ENCODE measurements around the gene PIPOX.

PIPOX gene

DNA sequence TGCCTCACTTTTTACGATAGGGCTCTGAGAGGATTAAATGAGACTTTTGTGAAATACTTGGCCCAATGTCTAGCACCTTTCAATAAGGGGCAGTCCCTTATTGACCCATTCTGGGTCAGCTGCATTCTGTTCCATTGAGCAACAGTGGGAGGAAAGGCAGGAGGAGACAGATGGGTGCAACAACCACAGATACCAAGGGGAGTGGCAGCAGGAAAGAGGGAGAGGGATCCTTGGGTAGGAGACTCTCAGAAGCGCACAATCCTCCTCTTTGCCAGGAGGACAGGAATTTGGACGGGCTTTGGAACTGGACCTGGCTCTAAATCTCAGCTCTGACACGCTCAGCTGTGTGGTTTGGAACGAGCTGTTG, 3.5 kb downstream of the PIPOX start:
- no peak for DNase-seq (ENCODE audit: extremely low read depth in 1 of 2, low read depth in 1 of 2)

DNA sequence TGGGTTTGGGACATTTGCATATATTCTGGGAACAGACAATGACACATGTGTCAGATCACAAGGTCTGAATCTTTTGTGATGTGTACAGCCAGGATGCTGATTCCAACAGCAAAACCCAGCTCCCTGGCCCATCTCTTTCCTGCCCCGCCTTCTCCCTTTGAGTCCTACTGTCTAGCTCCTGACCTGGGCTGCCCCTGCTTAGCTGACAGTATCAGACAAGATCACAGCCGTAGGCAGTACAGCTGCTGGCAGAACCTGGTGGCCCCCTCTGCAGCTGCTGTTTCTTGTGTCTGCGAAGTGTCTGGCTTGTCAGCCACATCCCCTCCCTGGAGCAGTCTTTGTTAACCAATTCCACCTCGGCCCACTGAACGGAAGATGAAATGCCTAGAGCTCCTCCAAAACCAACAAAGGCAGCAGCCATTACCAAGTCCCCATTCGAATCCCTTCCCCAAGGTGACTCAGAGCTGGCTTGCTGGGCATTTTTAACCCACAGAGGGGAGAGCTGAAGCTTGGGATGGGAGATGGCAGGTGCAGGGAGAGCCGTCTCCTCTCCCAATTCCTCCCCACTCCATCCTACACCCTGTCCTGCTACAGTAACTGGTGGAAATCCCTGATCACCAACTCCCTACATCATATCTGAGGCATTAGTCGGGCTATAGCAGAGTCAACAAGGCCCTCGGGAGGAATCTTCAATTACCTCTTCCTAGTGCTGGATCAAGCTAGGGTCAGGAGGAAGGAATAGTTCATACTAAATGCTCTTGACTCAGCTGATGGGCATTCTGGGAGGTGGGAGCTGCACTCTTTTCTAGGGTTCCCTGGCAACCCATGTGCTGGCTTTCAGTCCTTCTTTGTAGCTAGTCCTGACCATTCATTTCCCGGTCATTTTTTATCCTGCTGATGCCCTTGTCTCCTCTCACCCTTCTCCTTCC, 5.8 kb downstream of the PIPOX start:
- no peak for DNase-seq (ENCODE audit: extremely low read depth in 1 of 2, low read depth in 1 of 2)

DNA sequence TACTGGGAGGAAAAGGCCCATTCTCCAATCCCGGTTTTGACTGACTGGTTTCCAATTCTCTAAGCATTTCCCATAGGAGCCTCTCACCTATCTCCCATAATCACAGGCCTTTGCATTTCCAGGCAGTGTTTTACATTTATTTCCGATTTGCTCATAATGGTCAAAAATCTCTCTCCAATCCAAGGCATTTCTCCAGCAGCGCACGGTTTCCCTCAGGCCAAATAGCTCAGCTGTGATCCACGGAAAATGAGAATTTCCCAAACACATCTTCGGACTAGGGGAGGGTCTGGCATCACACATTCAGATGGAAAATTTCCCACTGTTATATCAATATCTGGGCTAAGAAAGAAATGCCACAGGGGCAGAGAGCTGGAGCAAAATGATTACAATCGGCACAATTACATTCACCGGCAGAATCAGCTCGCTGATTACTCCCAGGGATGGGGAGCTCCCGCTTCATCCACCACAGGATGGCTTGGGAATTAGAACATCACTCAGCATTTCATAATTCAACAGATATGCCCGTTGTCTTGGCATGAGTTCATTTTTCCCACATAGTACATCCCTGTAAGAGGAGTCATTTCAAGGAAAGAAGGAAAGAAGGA, 6.7 kb downstream of the PIPOX start:
- no peak for DNase-seq (ENCODE audit: extremely low read depth in 1 of 2, low read depth in 1 of 2)

DNA sequence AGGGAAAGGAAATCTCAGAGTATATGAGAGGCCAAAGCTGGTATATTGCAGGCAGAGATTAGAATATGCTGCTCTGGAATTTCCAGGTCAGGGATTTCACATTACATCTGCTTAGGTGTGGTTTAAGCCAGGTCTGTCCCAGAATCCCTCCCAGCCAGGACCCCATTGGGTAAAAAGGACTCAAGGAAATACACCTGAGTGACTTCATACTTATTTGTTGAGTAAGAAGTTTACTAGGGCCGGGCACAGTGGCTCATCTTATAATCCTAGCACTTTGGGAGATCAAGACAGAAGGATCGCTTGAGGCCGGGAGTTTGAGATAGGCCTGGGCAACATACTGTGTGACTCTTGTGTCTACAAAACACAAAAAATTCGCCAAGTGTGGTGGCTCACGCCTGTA, 7.2 kb downstream of the PIPOX start:
- DNase-seq (ENCODE audit: extremely low read depth in 1 of 2, low read depth in 1 of 2), result no peak

DNA sequence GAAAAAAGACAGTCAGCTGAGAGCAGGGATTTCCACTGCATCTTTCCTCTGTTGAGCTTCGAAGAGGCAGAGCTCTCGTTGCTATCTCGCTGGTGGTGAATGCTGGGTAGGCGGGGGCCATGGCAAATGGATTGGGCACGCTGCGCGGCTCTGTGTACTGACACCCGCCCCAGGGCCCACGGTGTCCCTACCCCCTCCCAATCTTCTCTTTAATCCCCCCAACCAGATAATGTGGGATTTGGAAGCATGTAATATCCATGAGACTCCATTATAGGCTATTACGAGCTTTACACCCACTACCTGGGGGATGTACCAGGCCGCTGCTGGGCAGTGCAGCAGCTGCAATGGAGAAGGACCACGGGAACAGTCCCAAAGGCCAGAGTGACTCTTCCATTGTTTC, 8.3 kb downstream of the PIPOX start:
- no peak for DNase-seq (ENCODE audit: extremely low read depth in 1 of 2, low read depth in 1 of 2)

DNA sequence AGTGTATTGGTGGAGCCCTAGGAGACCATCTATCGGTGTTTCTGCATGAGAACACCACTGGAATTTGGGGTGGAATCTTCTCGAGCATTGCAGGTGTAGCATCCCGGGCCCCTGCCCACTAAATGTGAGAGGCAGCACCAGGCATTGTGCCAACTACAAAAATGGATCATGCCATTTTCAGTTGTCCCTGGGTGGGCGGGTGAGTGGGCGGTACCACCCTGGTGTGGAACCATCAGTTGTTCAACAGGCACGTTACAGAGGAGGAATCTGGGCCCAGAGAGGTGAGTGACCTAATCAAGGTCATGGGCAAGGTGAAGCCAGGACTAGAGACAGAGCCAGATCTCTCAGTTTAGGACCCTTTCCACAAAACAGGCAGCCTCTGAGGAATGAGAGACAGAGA, 8.8 kb downstream of the PIPOX start:
- no peak for DNase-seq (ENCODE audit: extremely low read depth in 1 of 2, low read depth in 1 of 2)

DNA sequence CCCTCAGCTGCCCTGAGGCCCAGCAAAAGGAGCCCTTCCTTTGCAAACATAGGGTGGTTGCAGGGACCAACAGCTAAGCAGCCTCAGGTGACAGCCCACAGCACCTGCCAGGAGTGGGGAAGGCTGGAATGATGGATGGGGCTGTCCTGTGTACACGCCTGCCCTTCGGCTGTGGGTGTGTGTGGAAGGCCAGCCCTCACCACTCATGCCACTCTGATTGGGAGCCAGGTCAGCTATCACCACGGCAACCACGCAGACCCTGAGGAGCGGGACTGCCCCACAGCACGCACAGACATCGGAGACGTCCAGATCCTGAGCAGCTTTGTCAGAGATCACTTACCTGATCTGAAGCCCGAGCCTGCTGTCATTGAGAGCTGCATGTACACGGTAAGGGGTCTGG, 11.9 kb downstream of the PIPOX start:
- DNase-seq (ENCODE audit: extremely low read depth in 1 of 2, low read depth in 1 of 2), result no peak

DNA sequence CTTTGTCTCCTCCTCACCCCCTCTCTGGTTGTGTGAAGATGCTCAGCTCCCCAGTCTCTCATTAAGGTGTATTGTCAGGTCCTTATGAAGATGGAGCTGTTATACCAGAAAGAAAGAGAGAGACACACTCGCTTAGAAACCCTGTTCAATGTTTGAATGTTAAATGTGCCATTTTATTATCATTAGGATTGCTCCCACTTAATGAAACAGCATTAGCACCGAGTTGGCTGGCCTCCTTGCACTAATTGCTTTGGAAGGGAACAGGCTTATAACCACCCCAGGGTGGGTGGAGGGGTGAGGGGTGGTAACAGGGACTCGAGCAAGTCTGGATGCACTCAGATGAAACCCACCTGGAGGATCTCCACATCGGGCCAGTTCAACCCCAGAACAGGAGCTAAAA, 14.4 kb downstream of the PIPOX start:
- DNase-seq (ENCODE audit: extremely low read depth in 1 of 2, low read depth in 1 of 2), result no peak

DNA sequence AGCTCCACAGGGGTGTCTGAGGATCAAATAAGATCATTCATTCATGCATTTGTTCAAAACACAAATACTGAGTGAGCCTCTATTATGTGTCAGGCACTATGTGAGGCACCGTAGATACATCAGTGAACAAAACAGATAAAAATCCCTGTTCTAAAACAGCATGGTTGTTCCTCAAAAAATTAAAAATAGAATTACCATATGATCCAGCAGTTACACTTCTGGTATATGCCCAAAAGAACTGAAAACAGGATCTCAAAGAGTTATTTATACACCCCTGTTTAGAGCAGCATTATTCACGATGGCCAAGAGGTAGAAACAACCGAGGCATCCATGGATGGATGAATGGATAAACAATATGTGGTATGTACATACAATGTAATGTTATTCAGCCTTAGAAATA, 15.4 kb downstream of the PIPOX start:
- DNase-seq (ENCODE audit: extremely low read depth in 1 of 2, low read depth in 1 of 2), result no peak

DNA sequence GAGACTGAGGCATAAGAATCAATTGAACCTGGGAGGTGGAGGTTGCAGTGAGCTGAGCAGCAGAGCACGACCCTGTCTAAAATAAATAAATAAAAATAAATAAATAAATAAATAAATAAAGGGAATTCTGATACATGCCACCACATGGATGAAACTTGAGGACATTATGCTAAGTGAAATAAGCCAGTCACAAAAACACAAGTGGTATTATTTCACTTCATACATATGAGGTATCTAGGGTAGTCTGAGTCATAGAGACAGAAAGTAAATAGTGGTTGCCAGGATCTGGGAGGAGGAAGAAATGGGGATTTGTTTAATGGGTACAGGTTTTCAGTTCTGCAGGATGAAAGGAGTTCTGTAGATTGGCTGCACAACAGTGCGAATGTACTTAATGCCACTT, 16.3 kb downstream of the PIPOX start:
- no peak for DNase-seq (ENCODE audit: extremely low read depth in 1 of 2, low read depth in 1 of 2)

DNA sequence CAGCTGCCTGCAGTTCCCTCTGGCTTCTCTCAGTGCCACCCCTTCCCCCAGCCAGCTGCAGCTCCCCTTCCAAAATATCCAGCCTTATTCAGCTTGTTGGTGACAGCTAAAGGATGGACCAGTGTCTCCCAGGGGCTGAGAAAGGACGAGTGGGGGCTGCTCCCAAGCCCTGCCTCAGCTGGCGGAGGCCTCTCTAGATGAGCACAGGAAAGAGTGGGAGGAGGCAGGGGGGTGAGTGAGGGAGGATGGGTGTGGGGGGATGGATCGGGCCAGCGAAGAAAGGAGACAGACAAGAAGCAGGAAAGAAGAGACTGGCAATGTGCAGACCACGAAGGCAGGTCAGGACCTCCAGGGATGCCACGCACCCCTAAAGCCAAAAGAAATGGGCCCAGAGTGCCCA, 17.5 kb downstream of the PIPOX start:
- no peak for DNase-seq (ENCODE audit: extremely low read depth in 1 of 2, low read depth in 1 of 2)

DNA sequence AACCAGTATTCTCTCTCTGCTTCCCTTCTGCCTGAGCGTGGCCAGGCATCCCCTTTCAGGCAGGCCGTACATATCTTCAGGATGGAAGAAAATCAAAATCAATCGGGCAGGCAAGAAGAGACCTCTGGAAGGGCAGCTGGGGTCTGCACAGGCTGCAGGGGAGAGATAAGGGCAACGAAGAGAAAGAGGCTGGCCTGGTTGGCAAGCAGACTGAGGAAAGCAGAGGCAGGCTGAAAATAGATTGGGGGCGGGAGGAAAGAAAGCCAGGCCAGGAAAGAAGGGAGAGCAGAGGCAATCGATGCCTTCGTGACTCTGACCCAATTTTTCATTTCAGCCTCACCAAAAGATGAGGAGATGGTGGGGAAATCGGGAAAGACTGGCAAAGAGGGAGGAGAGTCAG, 18.1 kb downstream of the PIPOX start:
- DNase-seq (ENCODE audit: extremely low read depth in 1 of 2, low read depth in 1 of 2), result no peak

DNA sequence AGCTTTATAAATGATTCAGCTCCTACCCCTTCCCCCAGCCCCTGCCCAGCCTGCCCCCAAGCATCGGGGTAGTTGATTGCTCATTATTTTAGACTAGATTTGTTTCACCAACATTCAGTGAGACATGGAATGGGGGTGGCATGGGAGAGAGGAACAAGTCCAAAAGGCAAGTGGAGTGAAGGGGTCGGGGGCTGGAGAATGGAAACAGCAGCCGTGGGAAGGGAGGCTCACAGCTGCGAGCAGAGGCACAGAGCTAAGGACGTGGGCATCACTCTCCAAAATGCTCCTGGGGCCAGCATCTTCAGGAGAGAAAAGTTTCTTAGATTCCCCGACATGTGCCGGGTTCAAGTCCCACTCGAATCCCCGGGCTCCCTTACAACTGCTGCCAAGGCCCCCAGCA, 19.3 kb downstream of the PIPOX start:
- DNase-seq (ENCODE audit: extremely low read depth in 1 of 2, low read depth in 1 of 2), result no peak

DNA sequence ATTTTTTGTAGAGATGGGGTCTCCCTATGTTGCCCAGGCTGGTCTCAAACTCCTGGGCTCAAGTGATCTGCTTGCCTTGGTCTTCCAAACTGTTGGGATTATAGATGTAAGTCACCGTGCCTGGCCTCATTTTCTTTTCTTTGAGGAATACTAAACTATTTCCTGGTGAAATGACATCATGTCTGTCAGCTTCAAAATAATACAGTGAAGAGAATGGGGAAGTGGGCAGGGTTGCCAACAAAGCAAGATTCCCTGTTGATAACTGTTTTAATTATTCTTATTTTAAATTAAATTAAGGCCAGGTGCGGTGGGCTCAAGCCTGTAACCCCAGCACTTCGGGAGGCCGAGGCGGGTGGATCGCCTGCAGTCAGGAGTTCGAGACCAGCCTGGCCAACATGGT, 21.1 kb downstream of the PIPOX start:
- no peak for DNase-seq (ENCODE audit: extremely low read depth in 1 of 2, low read depth in 1 of 2)

DNA sequence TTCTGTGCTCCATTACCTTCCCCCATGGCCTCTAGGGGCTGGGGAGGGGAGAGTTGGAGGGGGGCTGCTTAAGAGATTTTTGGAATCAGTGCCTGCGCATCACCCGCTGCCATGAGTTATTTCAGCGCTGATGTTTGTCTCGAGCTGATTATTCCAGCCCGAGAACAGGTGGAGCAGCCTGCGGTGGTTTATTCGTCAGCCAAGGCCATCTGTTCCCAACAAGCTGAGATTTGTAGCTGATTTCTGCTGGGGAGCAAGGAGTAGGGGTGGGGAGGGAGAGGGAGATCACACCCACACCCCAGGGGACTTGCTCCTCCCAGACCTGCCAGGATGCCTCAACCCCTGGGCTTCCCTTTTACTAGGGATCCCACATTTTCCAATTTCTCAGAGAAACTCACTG, 23.1 kb downstream of the PIPOX start:
- no peak for DNase-seq (ENCODE audit: extremely low read depth in 1 of 2, low read depth in 1 of 2)

DNA sequence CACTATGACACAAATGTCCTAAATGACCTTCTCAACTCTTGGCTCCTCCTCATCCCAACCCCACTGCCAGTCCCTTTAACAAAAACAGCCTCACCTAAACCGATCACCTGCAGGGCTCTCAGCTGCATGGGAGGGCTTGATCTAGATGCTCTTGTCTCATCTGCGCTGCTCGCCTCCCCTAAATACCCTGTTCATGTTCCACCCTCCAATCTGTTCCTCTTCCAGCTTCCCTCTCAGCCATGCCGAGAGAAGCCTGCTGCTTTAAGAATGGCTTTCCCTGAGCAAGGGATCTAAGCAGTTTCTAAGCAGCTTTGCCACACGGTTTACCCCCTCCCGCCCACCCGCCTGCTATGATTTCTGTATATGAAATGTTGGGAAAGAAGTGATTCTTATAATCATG, 23.7 kb downstream of the PIPOX start:
- no peak for DNase-seq (ENCODE audit: extremely low read depth in 1 of 2, low read depth in 1 of 2)

DNA sequence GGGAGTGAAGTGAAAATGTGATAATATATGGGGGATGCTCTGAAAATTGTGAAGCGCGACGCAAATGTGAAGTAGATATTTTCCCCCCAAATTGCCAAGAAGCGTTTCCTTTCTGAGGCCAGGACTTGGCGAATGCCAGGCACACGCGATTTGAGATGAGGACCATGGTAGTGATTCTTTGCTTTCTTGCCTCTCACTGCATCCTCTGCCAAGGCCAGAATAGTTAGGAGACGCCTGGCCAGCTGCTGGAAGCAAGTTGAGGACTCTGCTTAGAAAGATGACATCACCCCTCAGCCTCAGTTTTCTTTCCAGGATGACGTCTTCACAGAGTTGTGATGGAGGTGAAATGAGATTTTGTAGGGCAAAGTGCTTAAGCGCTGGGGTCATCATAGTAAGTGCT, 25.9 kb downstream of the PIPOX start:
- no peak for DNase-seq (ENCODE audit: extremely low read depth in 1 of 2, low read depth in 1 of 2)

DNA sequence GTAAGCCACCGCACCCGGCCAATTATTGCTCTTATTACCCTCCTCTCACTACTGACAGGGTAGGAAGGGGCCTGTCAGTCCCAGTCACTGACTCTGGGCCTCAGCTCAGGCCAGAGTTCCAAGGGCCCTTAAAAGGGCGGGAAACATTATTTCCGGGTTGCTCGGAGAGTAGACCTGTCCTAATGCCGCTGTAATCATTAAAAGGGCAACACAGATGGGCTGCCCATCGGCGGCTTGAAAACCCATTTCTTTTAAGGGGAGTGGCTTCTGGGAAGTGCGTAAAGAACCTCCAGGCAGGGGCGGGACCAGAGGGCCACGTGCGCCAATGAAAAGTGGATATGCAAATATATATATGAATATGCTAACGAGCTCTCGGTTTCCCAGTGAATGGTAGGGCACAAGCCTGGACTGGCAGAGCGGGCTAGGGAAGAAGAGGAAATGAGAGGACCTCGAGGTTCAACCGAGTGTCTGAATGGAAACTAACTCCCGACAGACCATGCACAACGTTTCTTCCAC, 26.6 kb downstream of the PIPOX start:
- no peak for DNase-seq (ENCODE audit: extremely low read depth in 1 of 2, low read depth in 1 of 2)

DNA sequence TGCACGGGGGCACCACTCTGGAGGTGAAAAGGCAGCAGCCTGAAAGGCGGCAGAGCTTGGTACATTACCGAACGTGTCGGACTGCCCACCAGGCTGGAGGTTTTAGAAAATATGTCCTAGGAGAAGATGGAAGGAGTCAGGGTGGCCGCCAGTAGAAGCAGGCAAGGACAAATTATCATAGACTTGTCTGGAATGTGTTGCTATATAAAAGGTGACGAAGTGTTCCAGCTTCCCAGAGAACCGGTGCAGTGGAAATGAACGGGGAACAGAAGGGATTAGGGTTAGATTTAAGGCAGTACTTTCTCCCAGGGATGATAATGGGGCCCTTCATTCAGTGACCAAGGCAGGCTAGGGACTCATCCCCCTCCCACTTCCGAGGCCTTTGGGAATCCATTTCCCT, 27.4 kb downstream of the PIPOX start:
- DNase-seq (ENCODE audit: extremely low read depth in 1 of 2, low read depth in 1 of 2), result no peak

DNA sequence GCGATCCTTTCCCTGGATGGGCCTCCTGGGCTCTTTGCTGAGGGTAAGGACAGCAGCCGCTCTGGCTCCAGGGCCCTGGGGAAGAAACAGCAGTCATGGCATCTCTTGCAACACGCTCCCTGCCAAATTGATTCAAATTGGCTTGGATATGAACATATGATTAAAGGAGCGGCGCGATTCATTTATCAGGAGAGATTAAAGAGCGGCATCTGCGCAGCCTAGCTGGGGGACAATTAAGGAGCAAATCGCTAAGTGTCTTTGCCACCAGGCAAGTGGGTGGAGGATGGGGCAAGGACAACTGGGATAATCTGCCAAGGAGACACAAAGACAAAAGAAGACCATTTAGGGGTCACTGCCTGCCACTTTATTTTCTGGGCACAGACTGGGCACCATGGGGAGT, 27.8 kb downstream of the PIPOX start:
- no peak for DNase-seq (ENCODE audit: extremely low read depth in 1 of 2, low read depth in 1 of 2)

DNA sequence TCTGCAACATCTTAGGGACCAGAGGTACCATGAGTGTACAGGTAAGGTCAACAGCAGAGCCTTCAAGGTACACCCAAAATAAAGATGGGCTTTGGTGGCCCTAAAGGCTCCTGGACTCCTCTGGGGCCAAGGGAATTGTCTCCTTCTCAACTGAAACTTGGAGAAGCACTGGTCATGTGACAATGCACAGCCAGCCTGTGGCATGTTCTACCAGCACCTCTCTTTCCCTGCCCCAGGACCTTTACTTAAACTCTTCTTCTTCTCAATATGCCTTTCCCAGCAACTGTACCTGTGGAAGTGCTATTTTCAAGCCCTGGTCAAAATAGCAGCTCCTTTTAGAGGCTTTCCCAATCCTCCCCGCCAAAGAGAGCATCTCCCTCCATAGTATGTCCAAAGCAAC, 28.4 kb downstream of the PIPOX start:
- no peak for DNase-seq (ENCODE audit: extremely low read depth in 1 of 2, low read depth in 1 of 2)

DNA sequence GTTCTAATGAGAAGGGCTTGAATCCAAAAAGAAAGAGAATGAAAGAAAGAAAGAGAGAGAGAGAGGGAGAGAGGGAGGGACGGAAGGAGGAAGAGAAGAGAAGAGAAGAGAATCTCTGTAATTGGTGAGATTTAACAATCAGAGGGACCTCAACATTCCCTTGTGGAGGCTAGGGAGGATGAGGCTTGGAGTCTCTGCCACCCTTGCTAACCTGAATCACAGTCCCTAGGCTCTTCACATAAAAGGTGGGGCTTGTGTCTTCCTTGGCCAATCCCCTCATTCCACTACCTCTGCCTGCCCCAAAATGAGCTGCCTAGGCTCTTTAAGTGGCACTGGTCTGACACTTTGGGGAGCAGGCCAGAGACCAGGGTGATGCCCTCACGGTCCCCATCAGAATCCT, 30.1 kb downstream of the PIPOX start:
- no peak for DNase-seq (ENCODE audit: extremely low read depth in 1 of 2, low read depth in 1 of 2)

DNA sequence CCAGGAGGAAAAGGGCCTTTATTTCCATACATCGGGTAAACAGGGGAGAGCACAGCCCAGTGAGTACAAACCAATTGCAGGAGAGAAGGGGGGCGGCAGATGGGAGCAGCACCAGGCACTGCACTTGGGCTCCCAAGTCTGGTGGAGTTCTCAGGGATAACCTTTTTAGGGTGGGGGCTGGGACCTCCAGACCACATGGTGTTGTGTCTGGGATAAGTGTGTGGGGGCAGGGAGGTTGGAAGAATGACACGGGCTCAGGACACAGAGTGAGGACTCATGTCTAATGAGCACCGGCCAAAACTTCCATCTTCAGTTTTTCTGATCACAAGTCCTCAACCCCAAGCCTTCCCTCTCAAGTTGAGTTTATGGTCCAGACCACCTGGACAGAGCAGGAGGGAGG, 30.6 kb downstream of the PIPOX start:
- DNase-seq (ENCODE audit: extremely low read depth in 1 of 2, low read depth in 1 of 2), result no peak

Data from activated CD8-positive, alpha-beta memory T cell treated with anti-CD3 and anti-CD28 coated beads for 1 hour (primary cell).